Transverse colon (tissue), 4 donors: ENCODE results near the gene CRELD2.

Experiments
- CTCF ChIP-seq, 5 experiments: fragments of 200-600 bp in 3 of 5; fragments of 450-650 bp in 2 of 5; sonication (generic) in 3 of 5; IDR thresholded peaks; 1 replicate in 2 of 5; 2 replicates in 3 of 5; pipeline ENCODE4 v1.5.1; 2016 to 2017; ENCODE audit warnings: antibody characterized with exemption in 5 of 5, inconsistent platforms in 3 of 5, mild to moderate bottlenecking in 2 of 5, moderate library complexity in 1 of 5
- POLR2AphosphoS5 ChIP-seq, 3 donors: sonication (generic); formaldehyde crosslinking; IDR thresholded peaks; one replicate each; pipeline ENCODE4 v1.6.1; 2016; ENCODE audit warnings: antibody characterized with exemption in 3 of 3

GRCh38 chr22:49966041-49966773 lies 47.8 kb downstream of the CRELD2 start:
- TF ChIP-seq POLR2AphosphoS5 (IDR thresholded peaks at IDR 0.05): no peak
- TF ChIP-seq CTCF (IDR thresholded peaks at IDR 0.05): no peak
